Measurements from ENCODE around the gene SYCE1L. TPM values are rescaled to one million over a fixed set of nuclear protein-coding genes. Genes with fewer than 3 reads are reported as not detected.

SYCE1L gene
- total and polyA plus RNA-seq, 9 of the 15 experiments (the other 6 are each of a cell fraction or from before 2014, with no cell fraction given): 0.54 to 2.7 (median 1.1) TPM; not detected in 5

DNA sequence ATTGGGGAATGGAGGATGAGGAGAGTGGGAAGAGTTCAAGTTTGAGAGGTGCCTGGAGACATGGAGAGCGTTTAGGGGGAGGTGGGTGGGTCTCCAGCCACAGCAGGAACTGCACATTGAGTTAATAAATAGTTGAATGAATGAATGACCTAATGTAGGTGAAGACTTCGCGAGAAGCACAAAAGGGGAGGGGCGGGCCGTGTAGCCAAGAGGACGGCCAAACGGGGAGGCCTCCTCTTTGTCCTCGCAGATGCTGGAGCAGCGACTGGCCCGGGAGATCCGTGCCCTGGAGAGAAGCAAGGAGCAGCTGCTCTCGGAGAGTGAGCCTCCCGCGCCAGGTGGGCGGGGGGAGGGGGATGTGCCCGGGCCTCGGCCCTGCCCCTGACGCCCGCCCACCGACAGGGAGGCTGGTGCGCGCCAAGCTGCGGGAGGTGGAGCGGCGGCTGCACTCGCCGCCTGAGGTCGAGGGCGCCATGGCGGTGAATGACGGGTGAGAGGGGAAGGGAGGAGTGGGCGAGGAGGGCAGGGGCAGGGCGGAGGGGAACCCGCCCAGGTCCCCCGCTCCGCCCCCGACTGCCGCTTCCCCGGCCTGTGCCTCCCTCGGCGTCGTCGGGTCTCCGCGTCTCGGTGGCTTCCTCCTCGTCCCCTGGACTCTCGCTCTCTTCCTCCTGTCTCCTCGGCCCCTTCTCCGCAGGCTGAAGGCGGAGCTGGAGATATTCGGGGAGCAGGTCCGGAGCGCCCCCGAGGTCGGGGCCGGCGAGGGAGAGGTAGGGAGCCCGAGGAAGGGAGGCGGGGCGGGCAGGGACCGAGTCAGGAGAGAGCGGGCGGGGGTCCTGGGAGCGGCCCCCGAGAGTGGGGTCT, 12.9 kb downstream of the SYCE1L start (continued):
- TF ChIP-seq, protein P1, sequence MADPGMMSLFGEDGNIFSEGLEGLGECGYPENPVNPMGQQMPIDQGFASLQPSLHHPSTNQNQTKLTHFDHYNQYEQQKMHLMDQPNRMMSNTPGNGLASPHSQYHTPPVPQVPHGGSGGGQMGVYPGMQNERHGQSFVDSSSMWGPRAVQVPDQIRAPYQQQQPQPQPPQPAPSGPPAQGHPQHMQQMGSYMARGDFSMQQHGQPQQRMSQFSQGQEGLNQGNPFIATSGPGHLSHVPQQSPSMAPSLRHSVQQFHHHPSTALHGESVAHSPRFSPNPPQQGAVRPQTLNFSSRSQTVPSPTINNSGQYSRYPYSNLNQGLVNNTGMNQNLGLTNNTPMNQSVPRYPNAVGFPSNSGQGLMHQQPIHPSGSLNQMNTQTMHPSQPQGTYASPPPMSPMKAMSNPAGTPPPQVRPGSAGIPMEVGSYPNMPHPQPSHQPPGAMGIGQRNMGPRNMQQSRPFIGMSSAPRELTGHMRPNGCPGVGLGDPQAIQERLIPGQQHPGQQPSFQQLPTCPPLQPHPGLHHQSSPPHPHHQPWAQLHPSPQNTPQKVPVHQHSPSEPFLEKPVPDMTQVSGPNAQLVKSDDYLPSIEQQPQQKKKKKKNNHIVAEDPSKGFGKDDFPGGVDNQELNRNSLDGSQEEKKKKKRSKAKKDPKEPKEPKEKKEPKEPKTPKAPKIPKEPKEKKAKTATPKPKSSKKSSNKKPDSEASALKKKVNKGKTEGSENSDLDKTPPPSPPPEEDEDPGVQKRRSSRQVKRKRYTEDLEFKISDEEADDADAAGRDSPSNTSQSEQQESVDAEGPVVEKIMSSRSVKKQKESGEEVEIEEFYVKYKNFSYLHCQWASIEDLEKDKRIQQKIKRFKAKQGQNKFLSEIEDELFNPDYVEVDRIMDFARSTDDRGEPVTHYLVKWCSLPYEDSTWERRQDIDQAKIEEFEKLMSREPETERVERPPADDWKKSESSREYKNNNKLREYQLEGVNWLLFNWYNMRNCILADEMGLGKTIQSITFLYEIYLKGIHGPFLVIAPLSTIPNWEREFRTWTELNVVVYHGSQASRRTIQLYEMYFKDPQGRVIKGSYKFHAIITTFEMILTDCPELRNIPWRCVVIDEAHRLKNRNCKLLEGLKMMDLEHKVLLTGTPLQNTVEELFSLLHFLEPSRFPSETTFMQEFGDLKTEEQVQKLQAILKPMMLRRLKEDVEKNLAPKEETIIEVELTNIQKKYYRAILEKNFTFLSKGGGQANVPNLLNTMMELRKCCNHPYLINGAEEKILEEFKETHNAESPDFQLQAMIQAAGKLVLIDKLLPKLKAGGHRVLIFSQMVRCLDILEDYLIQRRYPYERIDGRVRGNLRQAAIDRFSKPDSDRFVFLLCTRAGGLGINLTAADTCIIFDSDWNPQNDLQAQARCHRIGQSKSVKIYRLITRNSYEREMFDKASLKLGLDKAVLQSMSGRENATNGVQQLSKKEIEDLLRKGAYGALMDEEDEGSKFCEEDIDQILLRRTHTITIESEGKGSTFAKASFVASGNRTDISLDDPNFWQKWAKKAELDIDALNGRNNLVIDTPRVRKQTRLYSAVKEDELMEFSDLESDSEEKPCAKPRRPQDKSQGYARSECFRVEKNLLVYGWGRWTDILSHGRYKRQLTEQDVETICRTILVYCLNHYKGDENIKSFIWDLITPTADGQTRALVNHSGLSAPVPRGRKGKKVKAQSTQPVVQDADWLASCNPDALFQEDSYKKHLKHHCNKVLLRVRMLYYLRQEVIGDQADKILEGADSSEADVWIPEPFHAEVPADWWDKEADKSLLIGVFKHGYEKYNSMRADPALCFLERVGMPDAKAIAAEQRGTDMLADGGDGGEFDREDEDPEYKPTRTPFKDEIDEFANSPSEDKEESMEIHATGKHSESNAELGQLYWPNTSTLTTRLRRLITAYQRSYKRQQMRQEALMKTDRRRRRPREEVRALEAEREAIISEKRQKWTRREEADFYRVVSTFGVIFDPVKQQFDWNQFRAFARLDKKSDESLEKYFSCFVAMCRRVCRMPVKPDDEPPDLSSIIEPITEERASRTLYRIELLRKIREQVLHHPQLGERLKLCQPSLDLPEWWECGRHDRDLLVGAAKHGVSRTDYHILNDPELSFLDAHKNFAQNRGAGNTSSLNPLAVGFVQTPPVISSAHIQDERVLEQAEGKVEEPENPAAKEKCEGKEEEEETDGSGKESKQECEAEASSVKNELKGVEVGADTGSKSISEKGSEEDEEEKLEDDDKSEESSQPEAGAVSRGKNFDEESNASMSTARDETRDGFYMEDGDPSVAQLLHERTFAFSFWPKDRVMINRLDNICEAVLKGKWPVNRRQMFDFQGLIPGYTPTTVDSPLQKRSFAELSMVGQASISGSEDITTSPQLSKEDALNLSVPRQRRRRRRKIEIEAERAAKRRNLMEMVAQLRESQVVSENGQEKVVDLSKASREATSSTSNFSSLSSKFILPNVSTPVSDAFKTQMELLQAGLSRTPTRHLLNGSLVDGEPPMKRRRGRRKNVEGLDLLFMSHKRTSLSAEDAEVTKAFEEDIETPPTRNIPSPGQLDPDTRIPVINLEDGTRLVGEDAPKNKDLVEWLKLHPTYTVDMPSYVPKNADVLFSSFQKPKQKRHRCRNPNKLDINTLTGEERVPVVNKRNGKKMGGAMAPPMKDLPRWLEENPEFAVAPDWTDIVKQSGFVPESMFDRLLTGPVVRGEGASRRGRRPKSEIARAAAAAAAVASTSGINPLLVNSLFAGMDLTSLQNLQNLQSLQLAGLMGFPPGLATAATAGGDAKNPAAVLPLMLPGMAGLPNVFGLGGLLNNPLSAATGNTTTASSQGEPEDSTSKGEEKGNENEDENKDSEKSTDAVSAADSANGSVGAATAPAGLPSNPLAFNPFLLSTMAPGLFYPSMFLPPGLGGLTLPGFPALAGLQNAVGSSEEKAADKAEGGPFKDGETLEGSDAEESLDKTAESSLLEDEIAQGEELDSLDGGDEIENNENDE (IDR thresholded peaks at IDR 0.05; ENCODE audit: low read depth, low read length): no peak
- TF ChIP-seq TOE1 (IDR thresholded peaks at IDR 0.05; ENCODE audit: borderline replicate concordance) (0 out of 2 replicates have a peak, but pooled peaks have one; percentile 17), TOE1 (CRISPR knock-in tag; IDR thresholded peaks at IDR 0.05; ENCODE audit: borderline replicate concordance, low read depth) (no peak), BACH1 (tag; IDR thresholded peaks at IDR 0.05) (no peak), ZNF263 (CRISPR knock-in tag; IDR thresholded peaks at IDR 0.05; ENCODE audit: borderline replicate concordance) (no peak), HOXB6 (CRISPR knock-in tag; IDR thresholded peaks at IDR 0.05; ENCODE audit: borderline replicate concordance) (no peak), CCNT2 (IDR thresholded peaks at IDR 0.05; ENCODE audit: borderline replicate concordance, extremely low read depth, insufficient read length, low read depth, low read length) (peak; percentile 41), MYBL2 (IDR thresholded peaks at IDR 0.05; ENCODE audit: low read depth) (no peak), MYBL2 (CRISPR knock-in tag; IDR thresholded peaks at IDR 0.05; ENCODE audit: borderline replicate concordance) (no peak), PCBP2 (IDR thresholded peaks at IDR 0.05; ENCODE audit: low read depth, low read length, poor library complexity, severe bottlenecking) (no peak)
- TF ChIP-seq, protein P2, sequence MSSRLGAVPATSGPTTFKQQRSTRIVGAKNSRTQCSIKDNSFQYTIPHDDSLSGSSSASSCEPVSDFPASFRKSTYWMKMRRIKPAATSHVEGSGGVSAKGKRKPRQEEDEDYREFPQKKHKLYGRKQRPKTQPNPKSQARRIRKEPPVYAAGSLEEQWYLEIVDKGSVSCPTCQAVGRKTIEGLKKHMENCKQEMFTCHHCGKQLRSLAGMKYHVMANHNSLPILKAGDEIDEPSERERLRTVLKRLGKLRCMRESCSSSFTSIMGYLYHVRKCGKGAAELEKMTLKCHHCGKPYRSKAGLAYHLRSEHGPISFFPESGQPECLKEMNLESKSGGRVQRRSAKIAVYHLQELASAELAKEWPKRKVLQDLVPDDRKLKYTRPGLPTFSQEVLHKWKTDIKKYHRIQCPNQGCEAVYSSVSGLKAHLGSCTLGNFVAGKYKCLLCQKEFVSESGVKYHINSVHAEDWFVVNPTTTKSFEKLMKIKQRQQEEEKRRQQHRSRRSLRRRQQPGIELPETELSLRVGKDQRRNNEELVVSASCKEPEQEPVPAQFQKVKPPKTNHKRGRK (tag; IDR thresholded peaks at IDR 0.05): no peak
- TF ChIP-seq, protein P3, sequence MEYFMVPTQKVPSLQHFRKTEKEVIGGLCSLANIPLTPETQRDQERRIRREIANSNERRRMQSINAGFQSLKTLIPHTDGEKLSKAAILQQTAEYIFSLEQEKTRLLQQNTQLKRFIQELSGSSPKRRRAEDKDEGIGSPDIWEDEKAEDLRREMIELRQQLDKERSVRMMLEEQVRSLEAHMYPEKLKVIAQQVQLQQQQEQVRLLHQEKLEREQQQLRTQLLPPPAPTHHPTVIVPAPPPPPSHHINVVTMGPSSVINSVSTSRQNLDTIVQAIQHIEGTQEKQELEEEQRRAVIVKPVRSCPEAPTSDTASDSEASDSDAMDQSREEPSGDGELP (CRISPR knock-in tag; IDR thresholded peaks at IDR 0.05; ENCODE audit: borderline replicate concordance): peak; percentile 41; the same call in 1 of the 2 replicates

All from K562 (cell line).